Uterus (tissue), 2 donors: ENCODE measurements around the gene CXCL14.

ENCODE experiments used
- CTCF ChIP-seq, 4 experiments: fragments of 200-600 bp in 2 of 4; fragments of 450-650 bp in 2 of 4; sonication (generic) in 2 of 4; IDR thresholded peaks; one replicate each; pipeline ENCODE4 v1.5.1; 2016 to 2019; ENCODE audit warnings: antibody characterized with exemption in 4 of 4, mild to moderate bottlenecking in 2 of 4, moderate library complexity in 1 of 4
- POLR2A ChIP-seq, 2 donors: fragments of 450-650 bp; IDR thresholded peaks; one replicate each; pipeline ENCODE4 v1.6.1; 2016; ENCODE audit warnings: antibody characterized with exemption in 2 of 2, mild to moderate bottlenecking in 1 of 2, moderate library complexity in 1 of 2

- TF ChIP-seq POLR2A (IDR thresholded peaks at IDR 0.05) (no peak), CTCF (IDR thresholded peaks at IDR 0.05) (no peak)
Observed at GRCh38 chr5:135533794-135534193, 45.0 kb downstream of the CXCL14 start.
